NCI-H2196 treated with DMSO at 0.1 percent for 48 hours (cell line): ENCODE results near the gene GRID1.

Source experiments
- DNase-seq: peaks from one replicate; lab custom pipeline; 2025; ENCODE audit not compliant: unreplicated experiment; lab: John Stamatoyannopoulos, UW

GRID1 gene

GRCh38 chr10:85612378-85612775 is 754.2 kb downstream of the GRID1 start:
- DNase-seq: no peak

- no peak for DNase-seq
These were observed 754.7 kb downstream of the GRID1 start for GRCh38 chr10:85611746-85612377.

- no peak for DNase-seq
These were observed 755.4 kb downstream of the GRID1 start for GRCh38 chr10:85611093-85611740.

- no peak for DNase-seq
These were observed 756.1 kb downstream of the GRID1 start for GRCh38 chr10:85610381-85611092.

GRCh38 chr10:85609509-85609908 is 757.1 kb downstream of the GRID1 start:
- DNase-seq: no peak

GRCh38 chr10:85608706-85609105 is 757.9 kb downstream of the GRID1 start:
- no peak for DNase-seq

GRCh38 chr10:85607043-85607695 is 759.4 kb downstream of the GRID1 start:
- no peak for DNase-seq

- no peak for DNase-seq
These were observed 760.2 kb downstream of the GRID1 start for GRCh38 chr10:85606401-85606800.

GRCh38 chr10:85604884-85605283 is 761.7 kb downstream of the GRID1 start:
- no peak for DNase-seq

- DNase-seq: no peak
These were observed 762.4 kb downstream of the GRID1 start for GRCh38 chr10:85604136-85604725.

GRCh38 chr10:85603151-85603940 is 763.2 kb downstream of the GRID1 start:
- no peak for DNase-seq

GRCh38 chr10:85602713-85603112 is 763.9 kb downstream of the GRID1 start:
- no peak for DNase-seq

- no peak for DNase-seq
These were observed 764.3 kb downstream of the GRID1 start for GRCh38 chr10:85602306-85602705.

GRCh38 chr10:85601526-85601925 is 765.1 kb downstream of the GRID1 start:
- DNase-seq: no peak

- DNase-seq: no peak
These were observed 765.9 kb downstream of the GRID1 start for GRCh38 chr10:85600744-85601081.

- DNase-seq: no peak
These were observed 766.4 kb downstream of the GRID1 start for GRCh38 chr10:85600026-85600743.

GRCh38 chr10:85599081-85599480 is 767.5 kb downstream of the GRID1 start:
- DNase-seq: no peak

- no peak for DNase-seq
These were observed 767.9 kb downstream of the GRID1 start for GRCh38 chr10:85598646-85599045.

- no peak for DNase-seq
These were observed 769.6 kb downstream of the GRID1 start for GRCh38 chr10:85597006-85597405.

- DNase-seq: no peak
These were observed 770.2 kb downstream of the GRID1 start for GRCh38 chr10:85596389-85596788.
